ENCODE results near the gene RNASE11.
"Not testable (repeated sequence)": the region's sequence is repeated elsewhere in the genome, so short reads cannot be mapped to it uniquely, and the experiment has no call there.

Gene RNASE11

GRCh38 chr14:20587489-20588154 lies at the start of gene RNASE11:
TSS of gene RNASE11 (minus strand) at chr14:20588001.
- DNase-seq, result no peak

- DNase-seq, result peak; percentile 43
Measured at GRCh38 chr14:20632831-20633691, 45.3 kb upstream of the RNASE11 start.

- no peak for DNase-seq
Measured at GRCh38 chr14:20632448-20632830, 44.6 kb upstream of the RNASE11 start.

- peak; percentile 8 for DNase-seq
Measured at GRCh38 chr14:20631880-20632389, 44.1 kb upstream of the RNASE11 start.

GRCh38 chr14:20631023-20631879 lies 43.5 kb upstream of the RNASE11 start:
- DNase-seq, result no peak

- DNase-seq, result no peak
Measured at GRCh38 chr14:20630340-20631022, 42.7 kb upstream of the RNASE11 start.

- DNase-seq, result no peak
Measured at GRCh38 chr14:20628063-20628854, 40.5 kb upstream of the RNASE11 start.

GRCh38 chr14:20627346-20628027 lies 39.7 kb upstream of the RNASE11 start:
- DNase-seq, result no peak

- DNase-seq, result no peak
Measured at GRCh38 chr14:20626274-20626673, 38.5 kb upstream of the RNASE11 start.

- no peak for DNase-seq
Measured at GRCh38 chr14:20624495-20625070, 36.8 kb upstream of the RNASE11 start.

- no peak for DNase-seq
Measured at GRCh38 chr14:20623798-20624197, 36.0 kb upstream of the RNASE11 start.

GRCh38 chr14:20622816-20623291 lies 35.1 kb upstream of the RNASE11 start:
- DNase-seq, result no peak

- no peak for DNase-seq
Measured at GRCh38 chr14:20620798-20621478, 33.1 kb upstream of the RNASE11 start.

GRCh38 chr14:20619688-20620087 lies 31.9 kb upstream of the RNASE11 start:
- not testable (repeated sequence) for DNase-seq

- no peak for DNase-seq
Measured at GRCh38 chr14:20618271-20618749, 30.5 kb upstream of the RNASE11 start.

- DNase-seq, result no peak
Measured at GRCh38 chr14:20617138-20618003, 29.6 kb upstream of the RNASE11 start.

- no peak for DNase-seq
Measured at GRCh38 chr14:20615996-20616395, 28.2 kb upstream of the RNASE11 start.

- no peak for DNase-seq
Measured at GRCh38 chr14:20614038-20614840, 26.4 kb upstream of the RNASE11 start.

All from amniotic stem cell (primary cell).